OCI-M2 (cell line): Measurements from ENCODE around the gene SPAG9.

ENCODE experiments used
- DNase-seq: peaks from one replicate; lab custom pipeline; 2025; ENCODE audit not compliant: unreplicated experiment; lab: John Stamatoyannopoulos, UW

The SPAG9 gene

GRCh38 chr17:51044976-51045375 is 75.7 kb downstream of the SPAG9 start:
- DNase-seq, result no peak

GRCh38 chr17:51036084-51036483 is 84.6 kb downstream of the SPAG9 start:
- DNase-seq, result no peak

- DNase-seq, result no peak
Measured at GRCh38 chr17:51035431-51035830, 85.2 kb downstream of the SPAG9 start.

- DNase-seq, result no peak
Measured at GRCh38 chr17:51034800-51035199, 85.9 kb downstream of the SPAG9 start.

- DNase-seq, result no peak
Measured at GRCh38 chr17:51032850-51033249, 87.8 kb downstream of the SPAG9 start.

- DNase-seq, result no peak
Measured at GRCh38 chr17:51029568-51030463, 90.9 kb downstream of the SPAG9 start.

- DNase-seq, result no peak
Measured at GRCh38 chr17:51029142-51029541, 91.5 kb downstream of the SPAG9 start.

GRCh38 chr17:51028176-51028863 is 92.3 kb downstream of the SPAG9 start:
- no peak for DNase-seq

- DNase-seq, result no peak
Measured at GRCh38 chr17:51018541-51018940, 102.1 kb downstream of the SPAG9 start.

GRCh38 chr17:51017270-51017669 is 103.4 kb downstream of the SPAG9 start:
- no peak for DNase-seq

GRCh38 chr17:51016099-51016498 is 104.6 kb downstream of the SPAG9 start:
- DNase-seq, result no peak

- no peak for DNase-seq
Measured at GRCh38 chr17:51015145-51015558, 105.5 kb downstream of the SPAG9 start.

- DNase-seq, result no peak
Measured at GRCh38 chr17:51014129-51014528, 106.5 kb downstream of the SPAG9 start.

- no peak for DNase-seq
Measured at GRCh38 chr17:51013322-51013721, 107.3 kb downstream of the SPAG9 start.

GRCh38 chr17:51012538-51012937 is 108.1 kb downstream of the SPAG9 start:
- DNase-seq, result no peak

- DNase-seq, result no peak
Measured at GRCh38 chr17:51010173-51010675, 110.4 kb downstream of the SPAG9 start.

GRCh38 chr17:51006601-51007000 is 114.1 kb downstream of the SPAG9 start:
- DNase-seq, result no peak

- DNase-seq, result no peak
Measured at GRCh38 chr17:51005768-51006167, 114.9 kb downstream of the SPAG9 start.

GRCh38 chr17:51004249-51004648 is 116.4 kb downstream of the SPAG9 start:
- DNase-seq, result no peak

GRCh38 chr17:51000835-51001638 is 119.6 kb downstream of the SPAG9 start:
- no peak for DNase-seq

- no peak for DNase-seq
Measured at GRCh38 chr17:50995668-50996067, 125.0 kb downstream of the SPAG9 start.
